HUDEP-2 (cell line): ENCODE results near the gene PSMD1.
"Not testable (repeated sequence)": the region's sequence is repeated elsewhere in the genome, so short reads cannot be mapped to it uniquely, and the experiment has no call there.

ENCODE experiments used
- DNase-seq, 76 experiments: peaks; one replicate each; lab custom pipeline; 2025; ENCODE audit not compliant: unreplicated experiment in 76 of 76; lab: John Stamatoyannopoulos, UW

PSMD1 gene

DNA sequence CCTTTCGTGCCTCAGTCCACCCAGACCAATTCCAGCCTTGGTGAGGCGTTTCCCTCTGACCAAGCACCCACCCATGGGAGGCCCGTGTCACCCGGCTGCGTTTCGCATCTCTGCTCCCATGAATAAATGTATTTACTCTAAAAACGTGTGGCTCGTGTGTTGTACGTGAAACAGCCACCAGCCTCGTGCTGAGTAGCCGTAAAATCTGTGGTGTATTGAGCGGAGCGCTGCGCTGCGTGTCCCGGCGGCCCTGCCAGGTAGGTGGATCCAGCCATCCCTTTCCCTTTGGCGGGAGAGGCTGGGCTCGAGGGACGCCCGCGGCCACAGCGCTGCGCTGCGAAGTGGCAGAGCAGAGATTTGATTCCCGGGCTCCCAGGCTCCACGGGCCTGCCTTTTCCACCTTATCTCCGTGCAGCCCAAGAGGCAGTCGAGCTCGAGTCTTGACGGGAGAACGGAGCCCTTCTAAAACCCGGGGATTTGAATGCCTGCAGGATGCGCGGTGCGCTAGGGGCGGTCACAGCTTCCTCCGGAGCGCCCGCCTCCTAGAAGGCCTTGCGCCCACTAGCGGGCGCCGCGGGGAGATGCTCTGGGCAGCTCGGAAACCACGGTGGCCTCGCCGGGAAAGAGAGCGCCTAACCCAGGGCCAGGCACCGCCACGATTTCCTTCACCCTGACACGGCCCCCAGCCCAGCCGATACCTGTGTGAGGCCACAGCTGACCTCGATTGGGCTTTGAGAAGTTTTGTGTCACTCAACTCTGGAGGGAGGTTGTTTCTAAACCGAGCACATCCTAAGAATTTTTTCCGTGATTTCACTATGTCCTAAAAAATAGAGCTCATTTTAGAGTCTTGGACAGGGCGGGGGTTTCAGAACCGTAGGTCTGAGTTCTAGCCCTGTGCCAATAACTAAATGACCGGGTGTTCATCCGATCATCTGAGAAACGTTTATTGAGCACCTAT lies 3.9 kb upstream of the PSMD1 start:
- DNase-seq, result peak in 68 of 76 experiments; percentile 7 to 74 (median 55)

- no peak for DNase-seq
Measured at GRCh38 chr2:231053846-231054245, 2.8 kb upstream of the PSMD1 start.

DNA sequence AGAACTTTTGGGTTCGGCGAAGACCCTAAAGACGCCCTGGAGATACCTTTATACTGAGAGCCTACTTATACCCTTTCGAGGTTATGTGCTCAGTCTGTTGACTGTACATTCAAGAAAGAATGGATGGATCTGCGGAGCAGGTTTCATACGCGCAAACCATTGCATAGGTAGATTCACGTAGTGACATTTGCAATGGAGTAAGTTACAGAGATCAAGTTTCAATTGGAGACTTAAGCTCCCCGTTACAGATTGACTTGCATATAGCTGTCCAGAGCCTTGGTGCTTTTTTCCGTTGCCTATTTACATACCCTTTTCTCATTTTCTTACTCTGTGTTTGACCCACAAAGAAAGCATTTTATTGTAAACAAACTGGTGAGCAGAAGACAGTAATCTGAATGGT lies 923 bp downstream of the PSMD1 start:
- DNase-seq, result no peak

GRCh38 chr2:231058761-231059550 lies 2.3 kb downstream of the PSMD1 start:
- DNase-seq, result no peak

- DNase-seq, result no peak
Measured at GRCh38 chr2:231059756-231060155, 3.1 kb downstream of the PSMD1 start.

DNA sequence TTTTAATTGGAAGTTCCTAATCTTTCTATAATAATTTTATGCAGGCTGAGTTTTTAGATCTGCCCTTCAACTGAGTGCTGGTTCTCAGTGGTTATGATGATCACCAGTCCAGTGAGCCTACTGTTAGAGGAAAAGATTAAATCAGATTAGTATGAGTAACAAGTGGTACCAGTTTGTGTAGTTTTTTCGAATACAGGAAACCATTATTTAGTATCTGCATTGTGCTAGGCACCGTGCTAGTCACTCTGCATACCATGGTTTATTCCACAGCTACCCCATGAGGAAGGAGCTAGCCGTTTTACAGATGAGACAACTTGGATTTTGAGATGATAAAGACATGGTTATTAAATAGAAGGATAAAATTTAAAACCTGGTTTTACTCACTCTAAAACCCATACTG lies 6.1 kb downstream of the PSMD1 start:
- DNase-seq, result no peak

- DNase-seq, result peak in 6 of 76 experiments; percentile 5 to 41 (median 10)
Measured at GRCh38 chr2:231063347-231063746, 6.7 kb downstream of the PSMD1 start.

DNA sequence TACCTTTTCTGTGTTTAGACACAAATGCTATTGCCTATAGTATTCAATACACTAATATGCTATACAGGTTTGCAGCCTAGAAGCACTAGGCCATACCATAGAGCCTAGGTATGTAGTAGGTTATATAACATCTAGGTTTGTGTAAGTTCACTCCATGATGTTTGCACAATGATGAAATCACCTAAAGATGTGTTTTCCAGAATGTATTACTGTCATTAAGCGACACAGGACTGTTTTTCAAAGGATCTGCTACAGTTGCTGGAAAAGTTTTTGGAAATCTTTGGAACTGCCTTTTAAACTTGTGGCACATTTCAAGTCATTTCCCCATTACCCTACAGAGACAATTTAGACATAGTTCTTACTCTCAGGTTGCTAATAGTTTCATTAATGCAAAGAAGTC lies 9.3 kb downstream of the PSMD1 start:
- no peak for DNase-seq

DNA sequence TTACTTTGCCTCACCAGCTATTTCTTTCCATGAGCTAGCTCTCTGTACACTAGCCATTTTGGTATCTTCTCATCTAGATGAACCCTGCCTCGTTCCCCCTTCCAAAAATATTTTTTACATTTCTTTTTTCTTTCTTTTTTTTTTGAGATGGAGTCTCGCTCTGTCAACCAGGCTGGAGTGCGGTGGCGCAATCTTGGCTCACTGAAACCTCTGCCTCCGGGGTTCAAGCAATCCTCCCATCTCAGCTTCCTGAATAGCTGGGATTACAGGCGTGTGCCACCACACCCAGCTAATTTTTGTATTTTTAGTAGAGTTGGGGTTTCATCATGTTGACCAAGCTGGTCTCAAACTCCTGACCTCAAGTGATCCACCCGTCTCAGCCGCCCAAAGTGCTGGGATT lies 10.9 kb downstream of the PSMD1 start:
- DNase-seq, result not testable (repeated sequence)

- DNase-seq, result peak in 40 of 76 experiments; percentile 3 to 80 (median 33)
Measured at GRCh38 chr2:231068525-231069222, 12.0 kb downstream of the PSMD1 start.

DNA sequence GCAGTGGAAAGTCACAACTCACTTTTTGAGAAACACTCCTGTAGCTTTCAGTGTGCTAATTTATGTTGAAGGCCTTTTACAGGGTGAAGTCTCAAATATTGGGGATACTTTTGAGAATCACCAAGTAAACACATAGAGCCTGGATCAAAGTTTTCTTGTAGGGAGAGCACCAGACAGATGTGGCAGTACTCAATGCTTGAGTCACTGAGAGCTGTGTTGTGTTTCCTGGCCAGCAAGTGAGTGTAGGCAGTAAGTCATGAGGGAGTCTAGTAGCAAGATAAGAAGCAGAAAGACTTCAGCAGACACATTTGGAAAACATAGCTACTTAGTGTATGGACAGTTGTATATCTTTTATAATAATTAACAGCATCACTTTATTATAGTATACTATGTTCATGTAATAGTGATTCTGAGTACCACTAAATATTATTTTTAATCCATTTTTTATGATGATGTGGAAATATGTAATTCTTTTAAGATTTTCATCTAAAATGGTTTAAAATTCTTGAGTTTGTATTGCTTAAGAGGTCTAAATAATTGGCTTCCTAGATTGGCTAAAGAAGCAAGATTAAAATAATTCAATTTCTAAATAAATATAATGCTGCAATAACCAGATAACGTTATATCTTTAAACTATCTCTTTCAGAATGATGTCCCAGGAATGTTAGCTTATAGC lies 12.8 kb downstream of the PSMD1 start:
- DNase-seq, result peak in 54 of 76 experiments; percentile 2 to 73 (median 28)

- no peak for DNase-seq
Measured at GRCh38 chr2:231084565-231084964, 27.9 kb downstream of the PSMD1 start.

GRCh38 chr2:231088754-231089153 lies 32.1 kb downstream of the PSMD1 start:
- peak in 2 of 76 experiments; percentile 3 to 17 for DNase-seq

- no peak for DNase-seq
Measured at GRCh38 chr2:231093933-231094332, 37.3 kb downstream of the PSMD1 start.

DNA sequence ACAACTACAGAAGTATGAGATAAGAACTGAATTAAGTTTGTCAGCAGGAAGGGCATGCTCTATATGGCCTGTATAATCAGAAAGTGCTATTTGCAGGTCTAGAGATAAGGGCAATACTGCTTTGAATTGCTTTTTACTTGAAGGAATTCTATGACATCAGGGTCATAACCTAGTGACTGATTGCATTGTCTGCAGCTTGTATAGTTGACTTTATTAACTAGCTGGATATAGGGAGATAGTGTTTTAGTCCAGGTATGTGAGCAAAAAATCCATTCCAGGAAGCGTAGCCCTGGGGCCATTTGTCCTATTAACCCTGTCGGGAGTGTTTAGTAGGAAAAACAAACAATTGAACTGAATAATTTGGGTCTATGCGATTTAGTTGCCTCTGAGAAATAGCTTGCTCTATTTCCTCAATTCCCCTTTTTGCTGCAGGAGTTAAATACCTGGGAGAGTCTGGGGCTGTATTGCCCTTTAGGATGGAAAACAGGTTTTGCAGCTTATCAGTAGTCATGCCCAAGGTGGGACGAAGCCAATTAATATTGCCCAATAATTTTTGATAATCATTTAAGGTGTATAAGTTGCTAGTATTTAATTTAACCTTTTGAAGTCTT lies 38.2 kb downstream of the PSMD1 start:
- DNase-seq, result peak in 11 of 76 experiments; percentile 1 to 47 (median 11)

DNA sequence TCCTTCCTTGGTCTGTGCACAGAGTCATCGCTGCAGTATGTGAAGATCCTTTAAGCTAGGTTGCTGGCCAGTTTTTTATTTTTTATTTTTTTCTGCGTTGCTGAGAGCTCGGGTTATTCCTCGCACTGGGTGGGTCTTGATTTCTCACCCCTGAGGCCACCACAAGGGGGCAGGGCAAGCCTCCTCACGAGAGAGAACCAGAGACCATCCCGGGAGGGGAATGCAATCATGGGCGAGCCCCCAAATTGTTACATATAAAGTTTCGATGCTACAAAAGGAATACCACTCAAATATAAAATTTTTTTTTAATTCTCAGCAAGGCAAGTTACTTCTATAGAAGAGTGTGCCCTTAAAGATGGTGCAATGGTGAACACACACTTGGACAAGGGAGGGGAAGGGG lies 43.3 kb downstream of the PSMD1 start:
- DNase-seq, result no peak

GRCh38 chr2:231100321-231100720 lies 43.7 kb downstream of the PSMD1 start:
- not testable (repeated sequence) for DNase-seq

DNA sequence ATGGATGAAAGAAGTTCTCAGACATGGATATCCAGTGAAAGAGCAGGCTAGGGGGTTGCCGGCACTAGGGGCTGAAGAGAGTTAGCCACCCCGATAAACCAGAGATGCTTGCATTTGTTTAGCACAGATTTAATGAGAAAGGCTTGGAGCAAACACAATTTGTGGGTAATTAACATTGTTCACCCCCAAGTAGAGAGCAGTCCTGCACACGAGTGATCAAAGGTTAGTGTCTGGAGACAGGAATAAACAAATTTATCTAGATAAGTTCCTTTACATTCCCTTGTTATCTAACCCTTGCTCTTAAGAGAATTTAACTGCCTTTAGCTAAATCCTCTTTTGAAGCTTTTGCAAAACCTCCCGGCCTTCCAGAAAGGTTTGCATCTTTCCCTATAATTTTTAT lies 44.3 kb downstream of the PSMD1 start:
- no peak for DNase-seq

GRCh38 chr2:231102772-231103171 lies 46.1 kb downstream of the PSMD1 start:
- no peak for DNase-seq
